HepG2 (cell line): ENCODE data around the gene SERPINA3. TPM values are rescaled to one million over a fixed set of nuclear protein-coding genes. Genes with fewer than 3 reads are reported as not detected.

Source experiments
- CBX2 ChIP-seq, 2 experiments: fragments of 200-600 bp in 1 of 2; sonication (generic); formaldehyde crosslinking in 1 of 2; IDR thresholded peaks; 2 replicates each; pipeline versions ENCODE4 v1.7.0 to v1.8.1; 2018 to 2022; ENCODE audit warnings: low read depth in 2 of 2, low read length in 1 of 2, mild to moderate bottlenecking in 1 of 2, missing genetic modification reagents in 1 of 2
- CREM ChIP-seq, 2 experiments: sonication (generic) in 1 of 2; formaldehyde crosslinking in 1 of 2; IDR thresholded peaks; 2 replicates each; pipeline versions ENCODE4 v1.4.0 to v1.6.1; 2016 to 2020; ENCODE audit warnings: antibody characterized with exemption in 1 of 2, mild to moderate bottlenecking in 1 of 2, missing genetic modification reagents in 1 of 2
- E2F2 ChIP-seq: sonication (generic); formaldehyde crosslinking; IDR thresholded peaks from 2 replicates; pipeline ENCODE4 v1.4.0; 2020; ENCODE audit warnings: missing genetic modification reagents, borderline replicate concordance
- FIP1L1 ChIP-seq: fragments of 200-400 bp; formaldehyde crosslinking; IDR thresholded peaks from 2 replicates; pipeline ENCODE4 v1.6.1; 2018; ENCODE audit warnings: low read depth, mild to moderate bottlenecking, low read length, moderate library complexity, borderline replicate concordance; ENCODE audit not compliant: insufficient read depth
- HNF4G ChIP-seq, 2 experiments: sonication (generic) in 1 of 2; formaldehyde crosslinking in 1 of 2; IDR thresholded peaks; 2 replicates each; pipeline versions ENCODE4 v1.4.0 to v1.6.1; 2011 to 2020; ENCODE audit warnings: borderline replicate concordance in 2 of 2, low read depth in 2 of 2, mild to moderate bottlenecking in 2 of 2, low read length in 1 of 2, missing genetic modification reagents in 1 of 2, moderate library complexity in 1 of 2
- KAT7 ChIP-seq: IDR thresholded peaks from 2 replicates; pipeline ENCODE4 v1.6.1; 2018; ENCODE audit warnings: borderline replicate concordance, missing compliant biosample characterization
- MLXIP ChIP-seq: sonication (generic); formaldehyde crosslinking; IDR thresholded peaks from 2 replicates; pipeline ENCODE4 v1.9.0; 2021; ENCODE audit warnings: missing genetic modification reagents, borderline replicate concordance
- NRL ChIP-seq: sonication (generic); formaldehyde crosslinking; IDR thresholded peaks from 2 replicates; pipeline ENCODE4 v1.5.0; 2020; ENCODE audit warnings: missing genetic modification reagents, mild to moderate bottlenecking, moderate library complexity, borderline replicate concordance
- PBX2 ChIP-seq: IDR thresholded peaks from 2 replicates; pipeline ENCODE4 v1.6.1; 2016; ENCODE audit warnings: control low read depth
- PHB2 ChIP-seq: fragments of 450-650 bp; IDR thresholded peaks from 2 replicates; pipeline ENCODE4 v1.6.1; 2018; ENCODE audit not compliant: partially characterized antibody
- POLR2AphosphoS2 ChIP-seq: IDR thresholded peaks from 2 replicates; pipeline ENCODE4 v1.6.1; 2011; ENCODE audit warnings: low read depth, low read length, improper control_type of control experiment
- SMC3 ChIP-seq: IDR thresholded peaks from 2 replicates; pipeline ENCODE4 v1.6.1; 2011; ENCODE audit warnings: low read length, improper control_type of control experiment
- SP4 ChIP-seq: sonication (generic); formaldehyde crosslinking; IDR thresholded peaks from 2 replicates; pipeline ENCODE4 v1.8.1; 2023; ENCODE audit warnings: mild to moderate bottlenecking, missing genetic modification reagents
- XBP1 ChIP-seq: sonication (generic); formaldehyde crosslinking; IDR thresholded peaks from 2 replicates; pipeline ENCODE4 v1.5.0; 2020; ENCODE audit warnings: missing genetic modification reagents
- ZEB1 ChIP-seq: IDR thresholded peaks from 2 replicates; pipeline ENCODE4 v1.6.1; 2012; ENCODE audit warnings: mild to moderate bottlenecking, low read depth, inconsistent platforms; ENCODE audit not compliant: insufficient replicate concordance
- ZNF101 ChIP-seq: sonication (generic); formaldehyde crosslinking; IDR thresholded peaks from 2 replicates; pipeline ENCODE4 v1.4.0; 2020; ENCODE audit warnings: mild to moderate bottlenecking, low read depth, missing genetic modification reagents, borderline replicate concordance
- ZNF232 ChIP-seq: sonication (generic); formaldehyde crosslinking; IDR thresholded peaks from 2 replicates; pipeline ENCODE4 v1.4.0; 2020; ENCODE audit warnings: missing genetic modification reagents, borderline replicate concordance
- ZNF431 ChIP-seq: sonication (generic); formaldehyde crosslinking; IDR thresholded peaks from 2 replicates; pipeline ENCODE4 v1.9.0; 2022; ENCODE audit warnings: missing genetic modification reagents, low read depth, mild to moderate bottlenecking, borderline replicate concordance
- ZNF615 ChIP-seq: sonication (generic); formaldehyde crosslinking; IDR thresholded peaks from 2 replicates; pipeline ENCODE4 v1.5.0; 2020; ENCODE audit warnings: mild to moderate bottlenecking, missing genetic modification reagents, borderline replicate concordance
- ZNF713 ChIP-seq: sonication (generic); formaldehyde crosslinking; IDR thresholded peaks from 2 replicates; pipeline ENCODE4 v1.4.0; 2020; ENCODE audit warnings: mild to moderate bottlenecking, missing genetic modification reagents
- polyA plus RNA-seq, 8 experiments: library from polyadenylated mRNA; depleted of rRNA in 3 of 8; stranded (reverse) in 7 of 8; unstranded in 1 of 8; fragments of >200 nt; fragmentation: Illumina TruSeq in 4 of 8; extraction: Trizol in 4 of 8; gene quantifications; 2 replicates each; pipeline versions ENCODE4 v1.2.1 to v1.2.3, GENCODE V29; 2011 to 2016; ENCODE audit warnings: low read depth in 4 of 8, missing spikeins in 1 of 8, mixed read lengths in 1 of 8; ENCODE audit not compliant: insufficient read depth in 1 of 8
- total RNA-seq, 5 experiments: library from RNA; depleted of rRNA; stranded (reverse); fragments of >200 nt; fragmentation: Illumina TruSeq; extraction: Trizol; gene quantifications; 2 replicates each; pipeline ENCODE4 v1.2.3, GENCODE V29; 2016; ENCODE audit warnings: low read depth in 1 of 5
- TF ChIP-seq, protein P1 (sequence below): IDR thresholded peaks from 2 replicates; pipeline ENCODE4 v1.6.1; 2016; ENCODE audit warnings: low read depth, control low read depth

The SERPINA3 gene
- total and polyA plus RNA-seq, 2 of the 13 experiments (the other 11 are each of a cell fraction or from before 2014, with no cell fraction given): 825 to 2,200 TPM

DNA sequence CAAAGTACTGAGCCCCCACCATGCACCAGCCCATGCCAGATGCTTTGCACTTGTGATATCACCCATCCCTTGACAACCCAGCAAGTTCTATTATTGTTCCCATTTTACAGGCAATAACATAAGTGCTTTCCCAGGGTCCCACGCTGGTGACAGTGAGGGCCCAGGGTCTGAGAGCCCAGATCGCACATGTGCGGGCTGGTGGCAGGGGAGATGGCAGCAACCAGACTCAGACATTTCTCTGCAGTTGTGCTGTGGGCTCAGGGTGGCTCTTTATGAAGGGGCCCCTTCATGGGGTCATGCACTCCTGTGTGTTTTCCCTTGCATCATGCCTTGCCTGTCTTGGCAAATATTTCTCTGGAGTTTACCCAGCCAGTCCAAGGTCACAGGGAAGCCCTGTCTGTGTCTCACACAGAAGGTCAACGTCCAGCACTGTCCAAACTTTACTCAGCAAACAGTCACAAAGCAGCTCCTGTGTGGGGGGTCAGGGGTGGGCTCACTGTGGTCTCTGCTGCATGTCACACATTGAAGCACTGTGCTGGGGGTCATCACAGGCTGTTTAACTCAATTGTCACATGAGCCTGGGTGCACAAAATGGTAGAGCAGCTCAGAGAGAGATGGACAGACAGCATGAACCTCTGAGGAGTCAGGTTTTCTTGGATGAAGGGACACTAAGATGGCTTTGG is 18.3 kb upstream of the SERPINA3 start (continued):
- peak; percentile 43 for TF ChIP-seq PBX2 (CRISPR knock-in tag)
- TF ChIP-seq HNF4G (IDR thresholded peaks at IDR 0.05; ENCODE audit: borderline replicate concordance, low read depth, low read length): peak; percentile 100
- TF ChIP-seq HNF4G (CRISPR knock-in tag; IDR thresholded peaks at IDR 0.05; ENCODE audit: borderline replicate concordance, low read depth): peak; percentile 99
- TF ChIP-seq ZEB1: no peak
- peak; percentile 79; the same call in 1 of the 2 replicates for TF ChIP-seq NRL (CRISPR knock-in tag)
- TF ChIP-seq FIP1L1: no peak; the same call in 1 of the 2 replicates
- peak; percentile 82; the same call in 1 of the 2 replicates for TF ChIP-seq MLXIP (CRISPR knock-in tag)
- no peak for TF ChIP-seq ZNF101
- TF ChIP-seq ZNF431 (CRISPR knock-in tag): peak; percentile 91
- TF ChIP-seq SP4: peak; percentile 80
- TF ChIP-seq XBP1 (CRISPR knock-in tag): no peak
- peak; percentile 62 for TF ChIP-seq SMC3
- TF ChIP-seq CBX2 (IDR thresholded peaks at IDR 0.05; ENCODE audit: low read depth, low read length): no peak
- no peak for TF ChIP-seq CBX2 (CRISPR knock-in tag; IDR thresholded peaks at IDR 0.05; ENCODE audit: low read depth)
- no peak; the same call in 1 of the 2 replicates for TF ChIP-seq ZNF615 (CRISPR knock-in tag)
- TF ChIP-seq, protein P1, sequence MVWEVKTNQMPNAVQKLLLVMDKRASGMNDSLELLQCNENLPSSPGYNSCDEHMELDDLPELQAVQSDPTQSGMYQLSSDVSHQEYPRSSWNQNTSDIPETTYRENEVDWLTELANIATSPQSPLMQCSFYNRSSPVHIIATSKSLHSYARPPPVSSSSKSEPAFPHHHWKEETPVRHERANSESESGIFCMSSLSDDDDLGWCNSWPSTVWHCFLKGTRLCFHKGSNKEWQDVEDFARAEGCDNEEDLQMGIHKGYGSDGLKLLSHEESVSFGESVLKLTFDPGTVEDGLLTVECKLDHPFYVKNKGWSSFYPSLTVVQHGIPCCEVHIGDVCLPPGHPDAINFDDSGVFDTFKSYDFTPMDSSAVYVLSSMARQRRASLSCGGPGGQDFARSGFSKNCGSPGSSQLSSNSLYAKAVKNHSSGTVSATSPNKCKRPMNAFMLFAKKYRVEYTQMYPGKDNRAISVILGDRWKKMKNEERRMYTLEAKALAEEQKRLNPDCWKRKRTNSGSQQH: peak; percentile 85; the same call in 1 of the 2 replicates
- no peak for TF ChIP-seq POLR2AphosphoS2
- TF ChIP-seq ZNF713 (CRISPR knock-in tag): no peak
- TF ChIP-seq ZNF232: peak; percentile 71; the same call in 1 of the 2 replicates
- TF ChIP-seq PHB2: no peak
- 0 out of 2 replicates have a peak, but pooled peaks have one; percentile 21 for TF ChIP-seq E2F2 (CRISPR knock-in tag)
- TF ChIP-seq CREM (IDR thresholded peaks at IDR 0.05): peak; percentile 98
- no peak for TF ChIP-seq CREM (CRISPR knock-in tag; IDR thresholded peaks at IDR 0.05)
- TF ChIP-seq KAT7: peak; percentile 74; the same call in 1 of the 2 replicates
